Omental fat pad (tissue), 4 donors: ENCODE data around the gene GALNT14. TPM values are rescaled to one million over a fixed set of nuclear protein-coding genes. Genes with fewer than 3 reads are reported as not detected.

Experiments
- ATAC-seq: fragments of 150-250 bp; one replicate; pipeline ENCODE4 v1.9.1; 2016; ENCODE audit warnings: mild to moderate bottlenecking, moderate library complexity; ENCODE audit not compliant: low FRiP score
- DNase-seq: peaks from one replicate; pipeline ENCODE4 v3.0.0-alpha.2; 2019; ENCODE audit warnings: low spot score
- CTCF ChIP-seq, 3 donors: fragments of 450-650 bp; IDR thresholded peaks; one replicate each; pipeline ENCODE4 v1.5.1; 2016 to 2017; ENCODE audit warnings: antibody characterized with exemption in 3 of 3, mild to moderate bottlenecking in 3 of 3, moderate library complexity in 2 of 3
- total RNA-seq, 4 donors: library from RNA; depleted of rRNA; stranded (reverse); fragments of >200 nt; gene quantifications; one replicate each; pipeline ENCODE4 v1.1.0, GENCODE V29; 2016

Gene GALNT14
- total RNA-seq, 4 donors from 2014 or later: 0.65 to 2.6 (median 2.0) TPM

- no peak for TF ChIP-seq CTCF (IDR thresholded peaks at IDR 0.05)
- ATAC-seq (no peak), DNase-seq (no peak)
Observed at GRCh38 chr2:30975156-30975555, 163.1 kb downstream of the GALNT14 start.

- no peak for TF ChIP-seq CTCF (IDR thresholded peaks at IDR 0.05)
- DNase-seq: no peak
- no peak for ATAC-seq
Observed at GRCh38 chr2:30974554-30974953, 163.7 kb downstream of the GALNT14 start.

- TF ChIP-seq CTCF (IDR thresholded peaks at IDR 0.05): no peak
- ATAC-seq: no peak
Observed at GRCh38 chr2:30974092-30974491, 164.1 kb downstream of the GALNT14 start.

GRCh38 chr2:30971231-30972025, 166.8 kb downstream of the GALNT14 start:
- ATAC-seq (no peak), DNase-seq (no peak)
- no peak for TF ChIP-seq CTCF (IDR thresholded peaks at IDR 0.05)

More at GRCh38 chr2:30974092-30974491, 164.1 kb downstream of the GALNT14 start:
- DNase-seq: no peak

GRCh38 chr2:30968660-30969397, 169.4 kb downstream of the GALNT14 start:
- ATAC-seq (no peak), DNase-seq (no peak)
- TF ChIP-seq CTCF (IDR thresholded peaks at IDR 0.05): no peak

GRCh38 chr2:30966786-30967185, 171.5 kb downstream of the GALNT14 start:
- DNase-seq: no peak
- ATAC-seq: no peak
- TF ChIP-seq CTCF (IDR thresholded peaks at IDR 0.05): no peak
